Measurements from ENCODE around the gene NPY.

Gene NPY

DNA sequence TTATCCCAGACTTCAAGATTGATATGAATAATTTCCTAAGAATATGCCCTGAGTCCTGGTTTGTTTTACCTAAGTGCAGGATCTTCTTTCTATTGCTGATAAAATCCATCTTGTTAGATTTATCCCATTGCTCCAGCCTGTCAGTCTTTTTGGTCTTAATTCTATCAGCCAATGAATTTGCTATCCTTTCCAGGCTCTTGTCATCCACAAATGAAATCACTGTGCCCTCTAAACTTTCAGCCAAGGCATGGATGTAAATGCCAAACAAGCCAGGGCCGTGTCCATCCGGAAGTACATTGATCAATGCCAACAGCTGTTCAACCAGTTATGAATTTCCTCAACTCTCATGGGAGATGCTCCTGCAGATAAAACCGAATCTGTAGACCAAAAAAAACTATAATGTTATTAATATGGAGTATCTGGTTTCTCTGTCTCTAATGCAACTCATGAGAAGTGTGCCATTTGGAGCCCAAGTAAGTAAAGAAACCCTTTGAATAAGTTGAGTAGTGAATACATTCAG lies 40.0 kb downstream of the NPY start:
- TF ChIP-seq, protein P1, sequence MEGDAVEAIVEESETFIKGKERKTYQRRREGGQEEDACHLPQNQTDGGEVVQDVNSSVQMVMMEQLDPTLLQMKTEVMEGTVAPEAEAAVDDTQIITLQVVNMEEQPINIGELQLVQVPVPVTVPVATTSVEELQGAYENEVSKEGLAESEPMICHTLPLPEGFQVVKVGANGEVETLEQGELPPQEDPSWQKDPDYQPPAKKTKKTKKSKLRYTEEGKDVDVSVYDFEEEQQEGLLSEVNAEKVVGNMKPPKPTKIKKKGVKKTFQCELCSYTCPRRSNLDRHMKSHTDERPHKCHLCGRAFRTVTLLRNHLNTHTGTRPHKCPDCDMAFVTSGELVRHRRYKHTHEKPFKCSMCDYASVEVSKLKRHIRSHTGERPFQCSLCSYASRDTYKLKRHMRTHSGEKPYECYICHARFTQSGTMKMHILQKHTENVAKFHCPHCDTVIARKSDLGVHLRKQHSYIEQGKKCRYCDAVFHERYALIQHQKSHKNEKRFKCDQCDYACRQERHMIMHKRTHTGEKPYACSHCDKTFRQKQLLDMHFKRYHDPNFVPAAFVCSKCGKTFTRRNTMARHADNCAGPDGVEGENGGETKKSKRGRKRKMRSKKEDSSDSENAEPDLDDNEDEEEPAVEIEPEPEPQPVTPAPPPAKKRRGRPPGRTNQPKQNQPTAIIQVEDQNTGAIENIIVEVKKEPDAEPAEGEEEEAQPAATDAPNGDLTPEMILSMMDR (IDR thresholded peaks at IDR 0.05; ENCODE audit: low read depth, low read length, missing control alignments) = no peak
- no peak overlapping the region for H3K4me3 ChIP-seq (replicated peaks; ENCODE audit: low read depth, low read length)
- no peak for DNase-seq (ENCODE audit: extremely low read depth, low read depth)

DNA sequence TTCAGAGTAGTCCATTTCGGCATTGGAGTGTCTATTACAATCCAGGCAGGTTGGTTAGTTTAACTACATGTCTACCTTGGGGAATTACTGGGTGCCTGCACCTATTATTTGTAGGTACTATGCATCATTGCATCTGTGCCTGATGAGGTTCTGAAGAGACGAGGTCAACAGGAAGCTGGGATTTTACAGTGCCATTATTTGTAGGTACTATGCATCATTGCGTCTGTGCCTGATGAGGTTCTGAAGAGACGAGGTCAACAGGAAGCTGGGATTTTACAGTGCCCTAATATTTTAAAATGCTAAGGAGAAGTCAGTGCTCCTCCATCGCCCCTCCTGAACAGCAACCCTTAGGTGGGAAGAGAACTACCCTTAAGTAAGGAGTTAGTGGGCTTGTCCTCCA lies 41.7 kb downstream of the NPY start:
- H3K4me3 ChIP-seq (replicated peaks; ENCODE audit: low read depth, low read length) = no peak overlapping the region
- DNase-seq (ENCODE audit: extremely low read depth, low read depth) = no peak
- TF ChIP-seq, protein P1 (IDR thresholded peaks at IDR 0.05; ENCODE audit: low read depth, low read length, missing control alignments) = no peak

DNA sequence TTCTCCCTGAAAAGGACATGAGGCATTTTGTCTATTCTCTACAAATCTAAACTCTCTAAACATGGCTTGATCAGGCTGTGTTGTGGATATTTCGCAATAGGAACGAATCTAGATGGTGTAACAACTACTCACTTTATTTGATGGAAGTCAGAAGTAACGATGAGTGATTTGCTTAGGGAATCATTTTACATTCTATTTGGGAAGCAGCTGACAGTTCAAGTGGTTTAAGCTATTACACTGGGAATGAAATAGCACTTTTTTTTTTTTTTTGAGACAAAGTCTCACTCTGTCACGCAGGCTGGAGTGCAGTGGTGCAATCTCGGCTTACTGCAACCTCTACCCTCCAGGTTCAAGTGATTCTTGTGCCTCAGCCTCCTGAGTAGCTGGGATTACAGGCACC lies 44.1 kb downstream of the NPY start:
- DNase-seq (ENCODE audit: extremely low read depth, low read depth) = no peak
- TF ChIP-seq, protein P1 (IDR thresholded peaks at IDR 0.05; ENCODE audit: low read depth, low read length, missing control alignments) = no peak
- H3K4me3 ChIP-seq (replicated peaks; ENCODE audit: low read depth, low read length) = no peak overlapping the region

DNA sequence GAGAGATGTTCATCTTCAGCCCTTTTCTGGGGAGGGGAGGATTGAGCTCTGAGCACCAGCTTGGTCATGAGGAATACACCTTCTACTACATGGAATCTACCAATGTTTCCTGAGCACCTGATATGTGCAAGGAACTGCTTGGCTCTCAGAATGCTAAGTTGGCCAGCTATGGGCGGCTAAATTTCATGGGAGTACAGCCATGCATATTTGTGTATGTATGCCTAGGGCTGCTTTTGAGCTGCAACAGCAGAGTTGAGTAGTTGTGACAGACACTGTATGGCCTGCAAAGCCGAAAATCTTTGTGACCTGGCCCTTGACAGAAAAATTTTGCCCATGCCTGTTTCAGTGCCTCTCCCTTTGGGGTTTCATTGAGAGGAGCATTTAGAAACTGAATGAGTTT lies 44.9 kb downstream of the NPY start:
- TF ChIP-seq, protein P1 (IDR thresholded peaks at IDR 0.05; ENCODE audit: low read depth, low read length, missing control alignments) = no peak
- H3K4me3 ChIP-seq (replicated peaks; ENCODE audit: low read depth, low read length) = no peak overlapping the region
- DNase-seq (ENCODE audit: extremely low read depth, low read depth) = no peak

DNA sequence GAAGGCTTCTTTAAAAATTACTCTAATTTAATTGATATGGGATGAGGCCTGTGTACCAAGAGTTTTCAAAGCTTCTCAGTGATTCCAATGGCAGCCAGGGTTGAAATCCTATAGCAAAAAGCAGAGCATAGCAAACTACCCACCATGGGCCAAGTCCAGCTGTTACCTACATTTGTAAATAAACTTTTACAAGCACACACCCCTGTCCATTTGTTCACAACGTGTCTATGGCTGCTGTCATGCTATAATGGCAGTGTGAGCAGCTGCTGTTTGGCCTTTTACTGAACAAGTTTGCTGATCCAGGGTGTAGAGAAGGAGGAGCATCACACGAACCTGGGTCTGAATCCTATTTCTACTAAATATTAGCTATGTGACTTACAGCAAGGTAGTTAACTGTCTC lies 50.0 kb downstream of the NPY start:
- H3K4me3 ChIP-seq (replicated peaks; ENCODE audit: low read depth, low read length) = no peak overlapping the region
- TF ChIP-seq, protein P1 (IDR thresholded peaks at IDR 0.05; ENCODE audit: low read depth, low read length, missing control alignments) = no peak
- no peak for DNase-seq (ENCODE audit: extremely low read depth, low read depth)

DNA sequence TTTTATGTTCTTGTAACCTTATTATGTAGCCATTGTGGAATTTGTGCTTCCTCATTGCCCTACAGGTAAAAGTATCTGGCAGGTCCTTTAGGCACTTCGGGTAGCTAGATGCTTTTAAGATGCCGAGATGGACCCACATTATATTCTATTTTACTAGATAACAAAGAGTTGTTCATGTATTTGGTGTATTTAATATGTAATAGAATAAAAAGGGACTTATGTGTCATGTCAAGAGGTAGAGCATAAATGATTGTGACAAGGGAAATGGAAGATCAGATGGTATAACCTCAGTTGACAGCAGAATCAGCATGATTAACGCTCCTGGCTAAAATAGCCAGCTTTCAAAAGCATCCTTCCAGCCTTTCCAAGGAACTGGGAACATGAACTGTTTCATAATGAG lies 50.6 kb downstream of the NPY start:
- no peak for DNase-seq (ENCODE audit: extremely low read depth, low read depth)
- no peak overlapping the region for H3K4me3 ChIP-seq (replicated peaks; ENCODE audit: low read depth, low read length)
- TF ChIP-seq, protein P1 (IDR thresholded peaks at IDR 0.05; ENCODE audit: low read depth, low read length, missing control alignments) = no peak

DNA sequence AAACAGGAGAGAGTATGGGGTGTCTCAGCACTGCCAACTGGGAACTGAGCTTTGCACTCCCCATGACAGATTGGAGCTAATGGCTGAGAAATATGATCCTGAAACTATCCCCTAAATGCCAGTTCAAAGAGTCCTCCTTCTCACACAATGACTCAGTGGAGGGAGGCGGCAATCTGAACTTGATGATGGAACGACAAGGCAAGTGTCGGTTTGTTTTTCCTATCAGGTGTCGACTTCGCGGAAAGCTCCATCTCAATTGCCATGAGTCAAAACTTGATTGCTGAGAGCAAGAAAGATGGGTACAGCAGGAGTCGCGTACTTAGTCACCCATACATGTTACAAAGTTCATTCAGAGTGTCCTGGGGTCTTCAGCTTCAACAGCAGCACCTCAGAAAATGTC lies 52.5 kb downstream of the NPY start:
- H3K4me3 ChIP-seq (replicated peaks; ENCODE audit: low read depth, low read length) = no peak overlapping the region
- DNase-seq (ENCODE audit: extremely low read depth, low read depth) = no peak
- TF ChIP-seq, protein P1 (IDR thresholded peaks at IDR 0.05; ENCODE audit: low read depth, low read length, missing control alignments) = no peak

Data from HFF-Myc (cell line).